HT1080 (cell line): ENCODE results near the gene SHB. TPM values are rescaled to one million over a fixed set of nuclear protein-coding genes. Genes with fewer than 3 reads are reported as not detected.

ENCODE experiments used
- small RNA-seq: library from RNA; depleted of rRNA; stranded (forward); fragments of <200 nt; gene quantifications from one replicate; pipeline ENCODE3, GENCODE V24; 2014
- total RNA-seq: library from RNA; depleted of rRNA; stranded (reverse); fragments of >200 nt; shearing (Covaris generic); gene quantifications from 2 replicates; pipeline ENCODE4 v1.2.3, GENCODE V29; 2014; rRNA removed

Gene SHB
- total RNA-seq, 1 experiment from 2014 or later, result 42.8 TPM

Small RNA genes lying within 50 kb of the gene (small RNA-seq; reads per million reads assigned to genes)
- gene RNU7-124P, result not detected

Other genes with a start within 250 kb of the SHB start
- gene SLC25A51, start 165.1 kb downstream of the SHB start, total RNA-seq, result 34.3 and 39.8 TPM in 2 replicates